PFSK-1 (cell line): ENCODE measurements around the gene NDC1.

Experiments
- FOXP2 ChIP-seq: optimal IDR thresholded peaks from 2 replicates; pipeline ENCODE3; 2011; ENCODE audit warnings: borderline replicate concordance, control low read depth, inconsistent platforms; ENCODE audit not compliant: insufficient read depth; ENCODE audit errors: extremely low read length, extremely low read depth
- POLR2AphosphoS5 ChIP-seq: IDR thresholded peaks from 2 replicates; pipeline ENCODE4 v1.6.1; 2012; ENCODE audit warnings: low read depth, mild to moderate bottlenecking, control low read depth, low read length, moderate library complexity
- SIN3A ChIP-seq: IDR thresholded peaks from 2 replicates; pipeline ENCODE4 v1.6.1; 2012; ENCODE audit warnings: mild to moderate bottlenecking, low read length, moderate library complexity, borderline replicate concordance; ENCODE audit not compliant: insufficient read depth
- TAF1 ChIP-seq: IDR thresholded peaks from 2 replicates; pipeline ENCODE4 v1.6.1; 2012; ENCODE audit warnings: low read length, control low read depth, borderline replicate concordance; ENCODE audit not compliant: insufficient read depth
- TF ChIP-seq, protein P1 (sequence below), 2 experiments: IDR thresholded peaks; 2 replicates each; pipeline versions ENCODE4 v1.6.1 to v1.8.0; 2011 to 2012; ENCODE audit warnings: low read depth in 2 of 2, low read length in 2 of 2, control low read depth in 1 of 2, inconsistent platforms in 1 of 2, mild to moderate bottlenecking in 1 of 2, moderate library complexity in 1 of 2; ENCODE audit not compliant: insufficient read depth in 1 of 2

- no peak for TF ChIP-seq POLR2AphosphoS5
- TF ChIP-seq, protein P1, sequence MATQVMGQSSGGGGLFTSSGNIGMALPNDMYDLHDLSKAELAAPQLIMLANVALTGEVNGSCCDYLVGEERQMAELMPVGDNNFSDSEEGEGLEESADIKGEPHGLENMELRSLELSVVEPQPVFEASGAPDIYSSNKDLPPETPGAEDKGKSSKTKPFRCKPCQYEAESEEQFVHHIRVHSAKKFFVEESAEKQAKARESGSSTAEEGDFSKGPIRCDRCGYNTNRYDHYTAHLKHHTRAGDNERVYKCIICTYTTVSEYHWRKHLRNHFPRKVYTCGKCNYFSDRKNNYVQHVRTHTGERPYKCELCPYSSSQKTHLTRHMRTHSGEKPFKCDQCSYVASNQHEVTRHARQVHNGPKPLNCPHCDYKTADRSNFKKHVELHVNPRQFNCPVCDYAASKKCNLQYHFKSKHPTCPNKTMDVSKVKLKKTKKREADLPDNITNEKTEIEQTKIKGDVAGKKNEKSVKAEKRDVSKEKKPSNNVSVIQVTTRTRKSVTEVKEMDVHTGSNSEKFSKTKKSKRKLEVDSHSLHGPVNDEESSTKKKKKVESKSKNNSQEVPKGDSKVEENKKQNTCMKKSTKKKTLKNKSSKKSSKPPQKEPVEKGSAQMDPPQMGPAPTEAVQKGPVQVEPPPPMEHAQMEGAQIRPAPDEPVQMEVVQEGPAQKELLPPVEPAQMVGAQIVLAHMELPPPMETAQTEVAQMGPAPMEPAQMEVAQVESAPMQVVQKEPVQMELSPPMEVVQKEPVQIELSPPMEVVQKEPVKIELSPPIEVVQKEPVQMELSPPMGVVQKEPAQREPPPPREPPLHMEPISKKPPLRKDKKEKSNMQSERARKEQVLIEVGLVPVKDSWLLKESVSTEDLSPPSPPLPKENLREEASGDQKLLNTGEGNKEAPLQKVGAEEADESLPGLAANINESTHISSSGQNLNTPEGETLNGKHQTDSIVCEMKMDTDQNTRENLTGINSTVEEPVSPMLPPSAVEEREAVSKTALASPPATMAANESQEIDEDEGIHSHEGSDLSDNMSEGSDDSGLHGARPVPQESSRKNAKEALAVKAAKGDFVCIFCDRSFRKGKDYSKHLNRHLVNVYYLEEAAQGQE (IDR thresholded peaks at IDR 0.05; ENCODE audit: insufficient read depth in 1 of 2, low read depth in 2 of 2, low read length in 2 of 2): no peak
- no peak for TF ChIP-seq FOXP2
- no peak for TF ChIP-seq TAF1
- no peak for TF ChIP-seq SIN3A
These were observed 101.8 kb downstream of the NDC1 start for GRCh38 chr1:53736290-53736689.
